ENCODE results near the gene COL26A1. TPM values are rescaled to one million over a fixed set of nuclear protein-coding genes. Genes with fewer than 3 reads are reported as not detected.

Gene COL26A1
- total and polyA plus RNA-seq, 2 of the 4 experiments (the other 2 are of a cell fraction): not detected

DNA sequence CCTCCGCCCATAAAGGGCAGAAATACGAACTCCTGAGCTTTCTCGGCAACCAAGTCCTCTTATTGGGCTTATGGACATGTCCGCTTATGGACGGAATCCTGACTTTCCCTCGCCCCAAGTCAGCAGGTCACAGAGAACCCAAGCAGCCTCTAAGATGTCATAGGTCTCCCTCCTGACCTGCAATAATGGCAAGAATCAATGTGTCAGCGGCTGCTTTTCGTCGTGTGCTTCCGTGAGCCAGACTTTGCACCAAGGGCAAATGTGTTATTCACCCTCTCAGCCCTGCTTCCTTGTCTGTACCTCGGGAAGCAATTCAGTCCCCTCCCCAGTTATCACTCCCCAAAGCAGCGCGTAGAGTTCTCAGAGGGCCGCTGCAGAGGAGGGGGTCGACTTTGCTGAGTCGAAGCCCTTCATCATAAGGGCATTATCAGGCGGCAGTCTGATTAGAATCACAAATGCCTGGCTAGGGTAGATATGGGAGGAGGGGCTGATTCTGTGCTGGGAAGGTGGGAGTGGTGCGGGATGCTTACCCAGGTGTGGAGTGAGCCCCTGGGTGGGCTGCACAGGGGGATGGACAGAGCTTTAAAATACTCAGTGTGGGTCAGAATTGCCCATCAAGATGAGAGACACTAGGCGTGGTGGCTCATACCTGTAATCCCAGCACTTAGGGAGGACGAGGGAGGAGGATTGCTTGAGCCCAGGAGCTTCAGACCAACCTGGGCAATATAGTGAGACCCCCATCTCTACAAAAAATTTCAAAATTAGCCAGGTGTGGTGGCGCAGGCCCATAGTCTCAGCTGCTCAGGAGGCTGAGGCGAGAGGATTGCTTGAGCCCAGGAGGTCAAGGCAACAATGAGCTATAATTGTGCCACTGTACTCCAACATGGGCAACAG is 36.0 kb downstream of the COL26A1 start:
- Histone ChIP-seq H3K27me3 (ENCODE audit: control insufficient read depth, insufficient read depth, low read length) (peaks cover 49% of the 10 kb centered on the region), H3K9me1 (ENCODE audit: insufficient read depth, low read length) (0 out of 2 replicates have a peak, but pooled peaks cover 5% of the 10 kb centered on the region), H2AK9ac (replicated peaks; ENCODE audit: low read depth, low read length, poor library complexity) (no peak overlapping the region), H3K56ac (ENCODE audit: extremely low read depth, insufficient read depth, low read length) (no peak overlapping the region), H3K18ac (ENCODE audit: low read depth, low read length) (no peak overlapping the region), H2AK5ac (ENCODE audit: low read depth, low read length) (no peak overlapping the region), H3K9me3 (ENCODE audit: control insufficient read depth, insufficient read depth, low read length) (no peaks in the 10 kb centered on the region), H2BK15ac (ENCODE audit: low read depth, low read length) (no peak overlapping the region), H3K9ac (ENCODE audit: low read depth, low read length) (no peak overlapping the region), H2BK20ac (ENCODE audit: low read depth, low read length) (no peak overlapping the region), H3K27ac (ENCODE audit: insufficient read depth, low read length) (no peak overlapping the region), H4K91ac (ENCODE audit: insufficient read depth, low read depth, low read length) (no peak overlapping the region), H3K23ac (ENCODE audit: low read depth, low read length) (no peak overlapping the region), H3K79me1 (ENCODE audit: low read depth in 1 of 2, low read length in 2 of 2) (no peaks in the 10 kb centered on the region), H2BK120ac (ENCODE audit: low read depth, low read length) (no peak overlapping the region), H3K14ac (replicated peaks; ENCODE audit: low read depth, low read length) (no peak overlapping the region), H3K4ac (ENCODE audit: low read depth, low read length) (no peak overlapping the region), H2BK5ac (ENCODE audit: low read depth, low read length, poor library complexity, severe bottlenecking) (no peak overlapping the region), H4K8ac (ENCODE audit: low read depth in 2 of 2, low read length in 2 of 2) (no peak overlapping the region), H3K4me3 (ENCODE audit: insufficient read depth, low read depth, low read length) (no peak overlapping the region), H2AFZ (replicated peaks; ENCODE audit: low read length, poor library complexity) (no peak overlapping the region), H4K20me1 (ENCODE audit: insufficient read depth, low read length) (no peaks in the 10 kb centered on the region), H3K4me2 (ENCODE audit: low read depth, low read length) (no peak overlapping the region), H3K4me1 (ENCODE audit: control insufficient read depth, insufficient read depth, low read length) (peaks cover 2% of the 10 kb centered on the region; the same call in 1 of the 2 replicates), H3K36me3 (ENCODE audit: control insufficient read depth, insufficient read depth, low read length) (no peaks in the 10 kb centered on the region), H4K5ac (ENCODE audit: low read depth, low read length) (no peak overlapping the region)
- ATAC-seq (ENCODE audit: low read depth) (no peak), DNase-seq (no peak)
- in situ Hi-C loops (cut with MboI; ENCODE audit: low sequenced_read_pairs): no loop called here
- dilution Hi-C loops (cut with HindIII; ENCODE audit: low sequenced_read_pairs, unreplicated experiment): no loop called here
- intact Hi-C loops (cut with micrococcal nuclease): no loop called here
- TF ChIP-seq RCOR1 (IDR thresholded peaks at IDR 0.05; ENCODE audit: insufficient replicate concordance, low read length) (no peak), RAD21 (IDR thresholded peaks at IDR 0.05; ENCODE audit: low read length) (no peak), MAFK (IDR thresholded peaks at IDR 0.05; ENCODE audit: low read depth, low read length) (no peak), FOS (IDR thresholded peaks at IDR 0.05; ENCODE audit: low read depth, low read length) (no peak), BHLHE40 (IDR thresholded peaks at IDR 0.05; ENCODE audit: low read depth, low read length) (no peak), CEBPB (IDR thresholded peaks at IDR 0.05; ENCODE audit: low read depth, low read length) (no peak), POLR2A (IDR thresholded peaks at IDR 0.05; ENCODE audit: low read depth, low read length) (no peak), SMC3 (IDR thresholded peaks at IDR 0.05; ENCODE audit: low read depth, low read length) (no peak), MXI1 (IDR thresholded peaks at IDR 0.05; ENCODE audit: borderline replicate concordance, low read depth, low read length) (no peak), CHD1 (IDR thresholded peaks at IDR 0.05; ENCODE audit: low read depth, low read length) (no peak), NFE2L2 (IDR thresholded peaks at IDR 0.05; ENCODE audit: low read depth, low read length) (no peak), MAZ (IDR thresholded peaks at IDR 0.05; ENCODE audit: borderline replicate concordance, low read depth, low read length) (no peak)
- TF ChIP-seq, protein P1, sequence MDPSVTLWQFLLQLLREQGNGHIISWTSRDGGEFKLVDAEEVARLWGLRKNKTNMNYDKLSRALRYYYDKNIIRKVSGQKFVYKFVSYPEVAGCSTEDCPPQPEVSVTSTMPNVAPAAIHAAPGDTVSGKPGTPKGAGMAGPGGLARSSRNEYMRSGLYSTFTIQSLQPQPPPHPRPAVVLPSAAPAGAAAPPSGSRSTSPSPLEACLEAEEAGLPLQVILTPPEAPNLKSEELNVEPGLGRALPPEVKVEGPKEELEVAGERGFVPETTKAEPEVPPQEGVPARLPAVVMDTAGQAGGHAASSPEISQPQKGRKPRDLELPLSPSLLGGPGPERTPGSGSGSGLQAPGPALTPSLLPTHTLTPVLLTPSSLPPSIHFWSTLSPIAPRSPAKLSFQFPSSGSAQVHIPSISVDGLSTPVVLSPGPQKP (IDR thresholded peaks at IDR 0.05; ENCODE audit: borderline replicate concordance, low read depth, low read length): no peak
- TF ChIP-seq, protein P2, sequence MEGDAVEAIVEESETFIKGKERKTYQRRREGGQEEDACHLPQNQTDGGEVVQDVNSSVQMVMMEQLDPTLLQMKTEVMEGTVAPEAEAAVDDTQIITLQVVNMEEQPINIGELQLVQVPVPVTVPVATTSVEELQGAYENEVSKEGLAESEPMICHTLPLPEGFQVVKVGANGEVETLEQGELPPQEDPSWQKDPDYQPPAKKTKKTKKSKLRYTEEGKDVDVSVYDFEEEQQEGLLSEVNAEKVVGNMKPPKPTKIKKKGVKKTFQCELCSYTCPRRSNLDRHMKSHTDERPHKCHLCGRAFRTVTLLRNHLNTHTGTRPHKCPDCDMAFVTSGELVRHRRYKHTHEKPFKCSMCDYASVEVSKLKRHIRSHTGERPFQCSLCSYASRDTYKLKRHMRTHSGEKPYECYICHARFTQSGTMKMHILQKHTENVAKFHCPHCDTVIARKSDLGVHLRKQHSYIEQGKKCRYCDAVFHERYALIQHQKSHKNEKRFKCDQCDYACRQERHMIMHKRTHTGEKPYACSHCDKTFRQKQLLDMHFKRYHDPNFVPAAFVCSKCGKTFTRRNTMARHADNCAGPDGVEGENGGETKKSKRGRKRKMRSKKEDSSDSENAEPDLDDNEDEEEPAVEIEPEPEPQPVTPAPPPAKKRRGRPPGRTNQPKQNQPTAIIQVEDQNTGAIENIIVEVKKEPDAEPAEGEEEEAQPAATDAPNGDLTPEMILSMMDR (conservative IDR thresholded peaks at IDR 0.05; ENCODE audit: low read depth, low read length): no peak
- TF ChIP-seq, protein P3, sequence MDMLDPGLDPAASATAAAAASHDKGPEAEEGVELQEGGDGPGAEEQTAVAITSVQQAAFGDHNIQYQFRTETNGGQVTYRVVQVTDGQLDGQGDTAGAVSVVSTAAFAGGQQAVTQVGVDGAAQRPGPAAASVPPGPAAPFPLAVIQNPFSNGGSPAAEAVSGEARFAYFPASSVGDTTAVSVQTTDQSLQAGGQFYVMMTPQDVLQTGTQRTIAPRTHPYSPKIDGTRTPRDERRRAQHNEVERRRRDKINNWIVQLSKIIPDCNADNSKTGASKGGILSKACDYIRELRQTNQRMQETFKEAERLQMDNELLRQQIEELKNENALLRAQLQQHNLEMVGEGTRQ (IDR thresholded peaks at IDR 0.05; ENCODE audit: low read depth, low read length): no peak
- no TSS peak for BruUV-seq (replicated peaks)
- ChIA-PET CTCF (interaction anchor here (0.5 kb wide), 1 partner anchor 18 kb away, joined by 6 read pairs; no protein-coding TSS in a partner anchor), POLR2A (ENCODE audit: unreplicated experiment) (no interaction called here)
- 86% methylated on average over 6 of the region's 22 CpGs; no CpG with 5 or more reads in 1 of the 2 experiments for WGBS, 2 experiments (ENCODE audit: extremely low coverage in 2 of 2, insufficient read length in 1 of 2)
